ENCODE results near the gene WT1. TPM values are rescaled to one million over a fixed set of nuclear protein-coding genes. Genes with fewer than 3 reads are reported as not detected.
"Not testable (repeated sequence)": the region's sequence is repeated elsewhere in the genome, so short reads cannot be mapped to it uniquely, and the experiment has no call there.

Gene WT1
- total RNA-seq, 1 donor from 2014 or later, result not detected

DNA sequence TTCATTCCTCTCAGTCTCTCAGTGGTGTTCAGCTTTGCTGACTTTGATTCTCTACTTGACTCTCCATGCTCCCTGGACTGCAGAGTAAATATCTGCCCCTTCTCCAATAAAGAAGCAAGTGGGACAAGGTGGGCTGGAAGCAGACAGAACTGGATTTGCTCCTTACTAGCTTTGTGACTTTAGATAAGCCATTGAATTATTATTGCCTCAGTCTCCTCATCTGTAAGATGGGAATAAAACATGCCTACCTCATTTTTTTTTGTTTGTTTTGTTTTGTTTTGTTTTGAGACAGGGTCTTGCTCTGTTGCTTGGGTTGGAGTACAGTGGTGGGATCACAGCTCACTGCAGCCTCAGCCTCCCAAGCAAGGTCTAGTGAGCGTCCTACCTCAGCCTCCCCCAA lies 44.6 kb downstream of the WT1 start:
- ATAC-seq, result no peak

DNA sequence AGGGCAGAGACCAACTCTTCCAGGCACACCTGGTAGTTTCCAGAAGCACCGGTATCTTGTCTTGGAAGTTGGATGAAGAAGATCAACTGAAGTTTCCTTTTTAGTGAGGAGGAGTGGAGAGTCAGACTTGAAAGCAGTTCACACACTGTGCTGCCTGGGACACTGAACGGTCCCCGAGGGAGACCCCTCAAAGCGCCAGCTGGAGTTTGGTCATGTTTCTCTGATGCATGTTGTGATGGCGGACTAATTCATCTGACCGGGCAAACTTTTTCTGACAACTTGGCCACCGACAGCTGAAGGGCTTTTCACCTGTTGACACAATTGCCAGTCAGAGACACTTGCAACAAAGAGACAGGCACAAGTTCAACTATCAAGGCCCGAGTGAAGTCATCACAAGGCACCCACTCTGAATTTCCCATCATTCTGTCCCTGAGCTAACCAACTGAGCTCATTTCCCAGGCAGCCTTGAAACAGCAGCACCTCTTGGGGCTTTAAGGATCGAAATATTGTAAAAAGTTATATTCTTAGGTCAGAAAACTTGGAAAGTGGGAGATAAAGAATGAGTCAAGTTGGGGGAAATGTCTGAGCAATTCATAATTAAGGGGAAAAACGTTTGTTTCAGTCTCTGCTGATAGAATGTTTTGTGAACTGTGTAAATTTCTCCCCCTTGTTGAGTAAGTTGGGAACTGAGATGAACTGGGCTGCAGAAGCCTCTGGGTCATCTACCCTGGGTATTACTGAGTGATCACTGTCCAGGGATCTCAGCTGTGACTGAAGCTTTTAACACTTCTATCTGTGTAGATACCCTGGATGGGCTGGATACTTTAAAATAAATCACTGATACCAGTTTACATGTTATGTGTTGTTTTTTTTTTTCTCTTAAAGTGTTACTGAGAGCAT lies 46.2 kb downstream of the WT1 start:
- ATAC-seq (no peak), DNase-seq (ENCODE audit: low spot score) (no peak)

More for the DNA sequence above, 44.6 kb downstream of the WT1 start:
- no peak for DNase-seq (ENCODE audit: low spot score)

DNA sequence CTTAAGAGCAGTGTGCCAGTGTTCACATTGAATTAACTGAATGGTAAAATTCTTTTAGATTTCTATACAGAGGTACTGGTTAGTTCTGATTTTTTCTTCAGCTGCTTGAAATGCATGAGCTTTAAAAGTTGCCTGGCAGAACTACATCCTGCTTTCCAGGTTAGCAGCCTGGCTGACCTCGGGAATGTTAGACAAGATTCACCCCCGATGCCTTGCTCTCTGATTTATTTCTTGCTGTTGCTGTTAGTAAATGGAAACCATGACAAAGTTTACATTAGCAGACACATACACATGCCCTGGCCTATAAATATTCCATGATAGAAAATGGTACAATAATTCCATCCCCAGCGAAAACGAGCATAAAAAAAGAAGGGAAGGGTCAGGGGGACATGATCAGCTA lies 47.0 kb downstream of the WT1 start:
- no peak for DNase-seq (ENCODE audit: low spot score)
- ATAC-seq, result no peak

DNA sequence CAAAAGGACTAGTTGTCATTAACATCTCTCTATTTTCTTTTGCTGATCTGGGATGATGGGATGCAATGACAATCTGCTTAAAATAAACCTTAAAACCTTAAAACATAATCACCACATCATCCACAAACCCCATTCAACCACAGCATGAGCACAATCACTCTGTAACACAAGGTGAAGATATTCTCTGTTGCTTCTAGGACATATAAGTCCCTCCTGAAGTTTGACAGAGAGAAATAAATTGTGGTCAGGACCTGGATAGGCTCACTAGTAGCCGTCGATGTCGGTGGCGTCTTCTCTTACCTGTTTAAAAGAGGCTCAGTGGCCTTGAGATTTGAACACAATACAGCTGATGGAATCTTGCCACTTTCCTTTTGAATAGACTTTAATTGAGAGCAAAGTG lies 47.9 kb downstream of the WT1 start:
- DNase-seq (ENCODE audit: low spot score), result no peak
- no peak for ATAC-seq

DNA sequence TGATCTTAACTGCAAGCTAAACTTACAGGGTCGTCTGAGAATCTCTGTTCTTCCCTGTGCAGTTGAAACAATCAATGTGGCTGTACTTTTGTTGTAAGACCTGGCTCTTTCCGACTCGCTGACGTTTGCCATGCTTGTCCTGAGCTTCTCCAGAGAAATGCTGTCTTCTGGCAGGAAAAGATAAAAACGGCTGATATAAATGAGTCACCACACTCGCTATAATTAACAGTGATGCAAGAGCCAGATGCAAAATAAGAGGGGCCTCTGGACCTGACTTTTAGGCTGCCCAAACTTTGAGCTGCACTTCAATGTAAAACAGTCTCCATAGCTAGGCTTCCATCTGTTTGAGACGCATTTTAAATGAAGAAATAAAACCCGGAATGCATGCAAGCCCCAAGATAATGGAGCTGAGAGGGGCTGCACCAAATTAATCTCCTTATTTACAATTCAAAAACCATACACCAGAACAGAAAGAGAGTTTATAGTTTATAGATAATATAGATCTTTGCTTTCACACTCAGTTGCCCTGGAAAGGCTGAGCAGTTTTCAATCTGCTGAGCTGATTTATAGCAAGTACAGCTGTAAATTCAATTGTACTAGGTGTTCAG lies 48.5 kb downstream of the WT1 start:
- DNase-seq (ENCODE audit: low spot score), result no peak
- ATAC-seq, result no peak

DNA sequence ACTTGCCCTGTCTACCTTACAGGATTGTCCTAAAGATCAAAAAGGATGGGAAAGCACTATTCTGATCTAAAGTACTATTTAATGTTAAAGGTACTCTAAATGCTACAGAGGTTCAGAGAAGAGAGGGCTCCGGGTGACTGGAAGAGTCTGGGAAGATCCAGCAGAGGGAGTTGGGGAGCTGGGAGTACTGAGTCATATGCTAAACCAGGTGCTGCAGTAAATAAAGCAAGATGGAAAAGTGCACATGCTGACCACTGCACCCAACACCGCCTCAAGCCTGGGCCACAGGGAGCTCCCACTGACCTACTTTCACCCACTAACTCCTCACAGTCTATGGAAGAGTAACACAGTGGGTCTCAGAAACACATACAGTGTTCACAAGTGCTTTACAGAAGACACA lies 49.3 kb downstream of the WT1 start:
- no peak for DNase-seq (ENCODE audit: low spot score)
- peak; percentile 73 for ATAC-seq

DNA sequence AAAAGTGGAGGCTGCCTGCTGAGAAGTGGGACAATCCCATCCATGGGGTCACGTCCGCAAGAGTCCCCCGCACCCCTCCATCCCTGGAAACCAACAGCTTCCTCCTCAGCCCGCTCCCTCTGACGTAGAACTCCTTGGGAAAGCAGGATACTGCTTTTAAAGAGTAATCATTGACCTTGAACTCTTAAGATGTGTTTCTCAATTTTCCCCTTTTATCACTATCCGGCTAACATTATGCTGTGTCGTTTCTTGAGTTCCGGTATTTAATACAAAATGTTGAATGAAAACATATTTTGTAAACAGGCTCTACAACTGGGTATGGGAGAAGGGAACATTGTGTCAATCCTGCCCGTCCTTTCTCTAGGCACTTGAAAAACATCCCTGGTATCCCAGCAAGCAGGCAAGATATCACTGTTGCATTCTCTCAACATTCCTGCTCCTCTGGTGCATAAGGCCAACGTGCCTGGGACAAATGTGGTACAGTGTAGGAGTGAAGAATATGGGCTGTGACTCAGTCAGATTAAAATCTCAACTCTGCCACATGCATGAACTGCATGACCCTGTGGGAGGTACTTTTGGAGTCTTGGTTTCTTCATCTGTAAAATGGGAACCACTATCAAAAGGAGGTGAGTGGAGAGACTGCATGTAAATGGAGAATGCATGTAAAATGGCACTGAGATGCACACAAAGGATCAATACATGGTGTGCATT lies 52.8 kb downstream of the WT1 start:
- ATAC-seq, result peak; percentile 41
- DNase-seq (ENCODE audit: low spot score), result no peak

DNA sequence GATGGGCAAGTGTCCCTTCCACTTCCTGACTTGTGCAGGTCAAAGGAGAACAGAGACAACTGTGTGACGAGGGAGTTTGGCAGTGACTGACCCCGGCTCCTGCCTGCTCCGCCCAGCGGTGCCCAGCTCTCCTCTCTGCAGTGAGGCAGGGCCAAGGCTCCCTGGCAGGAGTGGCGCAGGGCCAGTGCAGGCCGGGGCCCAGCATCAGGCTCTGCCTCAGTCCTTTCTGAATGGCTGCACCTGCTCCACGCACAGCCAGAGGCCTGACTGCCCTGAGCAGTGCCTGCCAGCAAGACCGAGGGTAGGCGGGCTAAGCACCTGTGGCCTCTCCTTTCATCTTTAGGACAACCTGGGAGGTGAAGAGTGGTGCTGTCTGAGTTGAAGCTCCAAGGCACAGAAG lies 54.2 kb downstream of the WT1 start:
- no peak for DNase-seq (ENCODE audit: low spot score)
- no peak for ATAC-seq

DNA sequence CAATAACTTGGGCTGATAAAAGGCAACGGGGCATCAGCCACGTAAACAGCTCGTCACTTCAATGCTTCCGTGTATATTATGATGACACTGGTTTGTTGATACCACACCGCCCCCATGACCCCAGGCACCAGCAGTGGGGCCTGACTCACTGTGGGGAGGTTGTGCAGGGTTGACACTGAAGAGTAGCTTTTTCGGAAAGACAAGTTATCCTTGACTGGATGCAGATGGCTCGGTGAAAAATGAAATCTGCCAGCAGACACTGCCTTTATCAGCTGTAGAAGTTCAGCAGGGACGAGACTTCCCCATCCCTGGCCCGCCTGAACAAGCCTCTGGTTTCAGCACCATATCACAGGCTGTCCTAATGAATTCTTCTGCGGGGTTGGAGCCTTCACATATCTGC lies 55.6 kb downstream of the WT1 start:
- DNase-seq (ENCODE audit: low spot score), result no peak
- ATAC-seq, result no peak

DNA sequence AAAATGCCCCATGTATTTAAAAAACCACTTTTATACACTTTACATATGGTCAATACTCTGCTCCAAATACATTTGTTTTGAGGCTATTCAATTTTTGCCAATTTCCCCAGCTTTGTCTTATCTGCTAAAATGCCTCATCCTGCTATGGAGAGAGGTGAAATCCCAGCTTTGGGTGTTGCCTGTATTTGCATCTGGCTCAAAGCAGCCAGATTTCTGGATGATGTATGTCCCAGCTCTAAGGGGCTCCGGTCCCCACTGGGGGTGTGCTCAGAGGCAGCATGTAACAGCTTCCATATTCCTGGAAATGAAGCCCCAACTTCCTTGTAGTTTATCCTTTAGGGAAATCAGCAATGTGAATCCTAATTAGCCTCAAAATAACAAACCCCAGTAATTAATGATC lies 59.5 kb downstream of the WT1 start:
- no peak for ATAC-seq
- no peak for DNase-seq (ENCODE audit: low spot score)

DNA sequence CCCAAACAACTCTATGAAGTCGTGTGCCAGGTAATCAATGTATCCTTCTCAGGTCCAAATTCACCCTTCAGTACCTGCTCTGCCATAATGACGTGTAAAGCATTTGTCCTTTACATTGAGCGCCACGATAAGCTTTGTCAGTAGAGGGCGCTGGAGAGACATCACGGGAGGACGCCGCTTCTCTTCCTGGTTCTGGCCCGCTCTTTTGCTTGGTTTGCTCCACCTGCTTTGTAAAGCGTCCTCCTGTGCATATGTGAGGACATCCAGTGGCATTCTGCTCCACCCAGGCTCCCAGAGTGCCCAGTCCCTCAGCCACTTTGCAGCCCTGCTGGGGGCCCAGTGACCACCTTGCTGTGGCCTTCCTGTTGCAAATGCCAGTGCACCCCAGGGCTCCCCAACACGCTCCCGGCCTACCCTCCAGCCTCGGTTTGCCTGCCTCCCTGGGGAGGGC lies 61.1 kb downstream of the WT1 start:
- DNase-seq (ENCODE audit: low spot score) (no peak), ATAC-seq (peak; percentile 49)

DNA sequence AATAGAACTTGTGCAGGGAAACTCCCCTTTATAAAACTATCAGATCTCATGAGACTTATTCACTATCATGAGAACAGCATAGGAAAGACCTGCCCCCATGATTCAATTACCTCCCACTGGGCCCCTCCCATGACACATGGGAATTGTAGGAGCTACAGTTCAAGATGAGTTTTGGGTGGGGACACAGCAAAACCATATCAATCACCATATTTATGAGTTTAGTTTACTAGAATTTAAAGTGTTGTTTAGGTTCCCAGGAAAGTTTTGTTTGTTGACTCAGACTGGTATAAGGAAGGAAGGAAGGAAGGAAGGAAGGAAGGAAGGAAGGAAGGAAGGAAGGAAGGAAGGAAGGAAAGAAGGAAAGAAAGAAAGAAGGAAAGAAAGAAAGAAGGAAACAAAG lies 65.4 kb downstream of the WT1 start:
- ATAC-seq; DNase-seq (ENCODE audit: low spot score): not testable (repeated sequence)

DNA sequence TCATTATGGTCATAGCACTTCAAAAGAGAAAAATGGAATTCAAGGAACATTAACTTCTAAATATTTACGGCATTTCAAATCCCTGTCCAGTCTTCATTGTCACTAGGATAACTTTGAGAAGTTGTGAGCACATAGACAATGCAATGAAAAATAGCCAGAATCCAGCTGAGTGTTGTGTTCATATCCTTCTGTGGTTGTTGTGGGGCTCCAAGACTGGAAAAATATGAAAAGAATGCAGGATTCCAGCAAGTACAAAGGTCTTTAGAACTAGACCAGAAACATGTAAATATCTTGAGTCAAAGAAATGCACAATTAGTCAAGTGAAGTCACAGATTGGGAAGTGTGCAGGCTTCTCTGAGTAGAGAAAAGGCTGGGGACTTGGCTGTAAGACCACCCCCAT lies 68.7 kb downstream of the WT1 start:
- ATAC-seq, result no peak

DNA sequence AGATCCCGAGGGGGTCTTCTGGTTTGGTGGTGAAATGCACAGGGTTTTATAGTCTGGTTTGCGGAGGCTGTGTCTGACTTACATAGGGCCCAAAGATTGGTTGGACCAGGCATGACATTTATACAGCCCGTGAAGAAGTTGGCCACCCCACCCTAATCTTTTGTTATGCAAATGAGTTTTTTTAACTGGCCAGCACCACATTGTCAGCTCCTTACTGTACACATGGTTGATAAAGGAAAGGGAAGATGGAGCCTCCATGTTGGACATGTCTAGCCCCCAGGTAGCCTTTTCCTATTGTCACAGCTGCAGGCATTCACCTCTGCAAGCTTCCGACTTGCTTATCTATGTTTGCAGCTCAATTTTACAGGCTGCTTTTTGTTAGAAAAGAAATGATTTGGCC lies 70.1 kb downstream of the WT1 start:
- DNase-seq (ENCODE audit: low spot score), result no peak
- ATAC-seq, result no peak

More for the DNA sequence above, 68.7 kb downstream of the WT1 start:
- DNase-seq (ENCODE audit: low spot score), result no peak

DNA sequence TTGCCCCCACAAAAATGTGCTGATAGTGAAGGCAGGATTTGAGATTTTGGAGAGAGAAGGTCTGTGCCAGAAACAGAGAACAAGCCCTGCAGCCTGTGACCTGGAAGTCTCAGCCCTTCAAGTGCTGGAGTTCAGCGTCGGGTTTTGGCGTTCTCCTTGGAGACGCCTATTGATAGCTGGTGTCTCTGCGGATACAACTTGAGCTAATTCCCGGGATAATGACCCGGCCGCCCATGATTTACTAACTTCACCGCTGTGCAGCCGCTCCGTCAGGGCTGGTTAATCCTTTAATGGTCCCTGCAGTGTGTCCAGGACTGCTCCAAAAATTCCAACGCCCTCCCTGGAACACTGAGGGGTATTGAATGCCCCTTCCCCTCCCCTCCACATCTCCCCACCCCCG lies 76.6 kb downstream of the WT1 start:
- no peak for DNase-seq (ENCODE audit: low spot score)
- ATAC-seq, result peak; percentile 37

DNA sequence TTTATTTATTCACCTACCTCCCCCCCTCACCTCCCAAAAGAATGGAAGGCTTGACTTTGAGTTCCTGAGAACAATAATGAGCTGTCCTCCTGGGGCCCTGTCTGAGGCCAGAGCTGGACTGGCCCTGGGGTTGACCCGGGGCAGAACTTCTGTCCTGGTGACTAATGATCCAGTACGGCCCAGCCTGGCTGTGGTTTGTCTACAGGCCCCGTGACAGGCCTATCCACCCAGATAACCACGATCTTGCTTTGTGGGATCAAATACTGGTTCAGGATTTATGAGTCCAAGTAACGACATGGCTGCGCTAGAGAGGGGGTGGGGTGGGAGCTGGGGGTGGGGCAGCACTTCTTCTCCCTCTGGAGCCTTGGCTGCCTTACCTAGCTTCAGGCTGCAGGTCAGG lies 81.5 kb downstream of the WT1 start:
- ATAC-seq (no peak), DNase-seq (ENCODE audit: low spot score) (no peak)

DNA sequence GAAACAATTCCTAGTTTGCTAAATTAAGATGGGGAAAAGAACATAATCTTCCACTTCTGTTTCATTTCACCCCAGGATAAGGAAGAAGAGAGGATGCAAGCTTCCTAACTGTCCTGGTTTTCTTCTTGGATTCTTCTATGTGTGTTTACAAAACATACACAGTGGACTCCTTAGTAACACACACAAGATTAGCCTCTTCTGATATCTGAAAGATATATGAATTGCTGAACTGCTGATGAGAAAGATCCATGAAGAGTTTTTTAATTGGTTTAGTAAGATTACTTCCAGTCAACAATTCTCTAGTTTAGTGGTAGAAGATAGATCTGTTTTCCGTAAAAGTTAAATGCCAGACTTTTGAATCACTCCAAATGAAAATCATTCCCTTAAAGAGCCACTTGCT lies 86.8 kb downstream of the WT1 start:
- ATAC-seq (no peak), DNase-seq (ENCODE audit: low spot score) (no peak)

DNA sequence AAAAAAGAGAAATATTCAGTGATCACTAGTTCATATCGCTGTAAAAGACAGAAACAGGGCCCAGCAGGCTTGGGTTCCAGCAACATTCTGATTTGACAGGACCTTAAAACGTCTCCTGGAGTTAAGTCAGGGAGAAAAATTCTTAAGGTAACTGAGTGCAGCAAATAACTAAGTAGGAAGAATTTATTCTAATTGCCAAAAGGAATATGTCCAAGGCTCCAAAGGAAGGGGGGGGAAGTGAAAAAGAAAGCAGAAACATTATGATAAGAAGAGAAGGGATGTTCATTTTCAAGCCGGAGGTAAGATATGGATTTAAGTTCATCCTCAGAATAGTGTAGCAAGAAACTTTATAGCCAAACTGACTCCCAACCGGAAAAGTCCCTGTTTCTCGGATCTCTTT lies 90.4 kb downstream of the WT1 start:
- no peak for DNase-seq (ENCODE audit: low spot score)
- ATAC-seq, result no peak

DNA sequence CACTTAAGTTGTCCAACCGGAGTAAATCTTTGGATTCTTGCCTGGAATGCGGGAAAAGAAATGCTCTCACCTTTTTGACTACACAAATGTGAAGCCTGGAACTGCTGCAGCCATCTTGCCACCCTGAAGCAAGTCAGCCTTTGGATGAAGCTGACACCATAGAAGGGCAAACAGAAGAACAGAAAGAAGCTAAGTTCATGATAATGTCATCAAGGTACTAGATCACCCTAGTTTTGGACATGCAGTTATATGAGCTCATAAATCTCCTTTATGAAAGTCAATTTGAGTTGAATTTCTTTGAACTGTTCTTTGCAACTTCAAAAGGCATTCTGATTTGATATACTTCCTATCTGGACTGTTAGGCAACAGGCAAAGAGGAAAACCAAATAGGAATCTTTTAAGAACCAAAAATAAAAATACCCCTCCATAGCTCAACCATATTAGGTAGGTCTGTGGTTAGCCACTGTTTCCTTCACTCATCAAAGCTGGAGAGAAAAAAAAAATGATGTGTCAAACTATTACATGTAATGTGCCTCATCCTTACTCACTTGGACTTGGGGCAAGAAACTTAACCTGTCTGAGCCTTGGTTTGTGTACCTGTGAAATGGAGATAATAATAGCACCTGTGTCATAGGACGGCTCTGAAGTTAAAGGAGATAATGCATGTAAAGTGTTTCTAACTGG lies 91.9 kb downstream of the WT1 start:
- DNase-seq (ENCODE audit: low spot score) (no peak), ATAC-seq (no peak)

DNA sequence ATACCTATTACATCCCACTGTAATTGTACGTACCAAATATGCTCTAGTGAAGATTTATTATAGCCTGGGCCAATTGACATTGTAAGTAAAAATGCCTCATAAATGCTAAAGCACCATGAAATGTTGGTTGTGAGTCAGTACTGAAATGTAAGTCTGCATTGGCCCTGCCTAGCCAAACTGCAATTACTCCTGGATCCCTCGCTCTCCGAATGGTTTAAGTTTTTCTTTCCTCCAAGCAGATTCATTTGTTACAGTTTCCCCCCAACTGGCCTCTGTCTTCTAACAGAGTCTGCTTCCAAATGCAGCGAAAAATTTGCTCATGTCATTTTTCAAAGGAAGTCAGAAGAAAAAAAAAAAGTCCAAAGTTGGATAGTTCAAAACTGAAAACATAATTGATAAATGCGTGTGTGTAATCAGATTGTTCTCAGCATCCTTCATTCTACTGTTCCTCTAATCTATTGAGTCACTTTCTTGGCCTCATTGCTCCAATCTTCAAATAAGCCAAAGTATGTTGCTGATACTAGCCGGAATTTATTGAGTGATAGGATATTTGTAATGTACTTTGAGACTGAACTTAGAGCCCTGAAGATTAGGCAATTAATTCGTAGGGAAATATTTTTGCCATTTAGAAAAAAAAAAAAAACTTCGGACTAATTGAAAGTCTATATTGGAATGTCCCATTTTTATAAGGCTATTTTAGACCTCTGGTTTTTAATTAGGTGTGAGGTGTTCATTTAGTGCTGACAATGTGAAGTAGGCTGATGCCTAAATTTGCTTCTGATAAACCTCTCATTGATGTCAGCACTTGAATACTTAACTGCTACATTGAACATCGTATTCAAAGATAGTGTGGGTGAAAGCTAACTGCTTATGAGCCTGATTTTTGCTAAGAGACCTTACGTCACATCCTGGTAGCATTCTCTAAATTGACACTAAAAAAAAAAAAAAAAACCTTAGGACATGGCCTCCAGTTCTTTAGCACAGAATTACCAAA lies 93.4 kb downstream of the WT1 start:
- DNase-seq (ENCODE audit: low spot score) (no peak), ATAC-seq (no peak)
